PC-9 (cell line): ENCODE results near the gene PRELP. TPM values are rescaled to one million over a fixed set of nuclear protein-coding genes. Genes with fewer than 3 reads are reported as not detected.
A peak's percentile ranks its signal among the peaks of the same experiment; 100 is the strongest.

Experiments used
- BruUV-seq: library from RNA; stranded (reverse); fragments of 400-500 nt; replicated peaks from 2 replicates; lab custom pipeline; 2021; lab: Mats Ljungman, UMichigan
- CTCF ChIA-PET: fragments of 300-600 bp; sonication (Branson Sonifier 250); formaldehyde crosslinking; loops from one replicate; lab custom pipeline; 2022; ENCODE audit warnings: antibody characterized with exemption; lab: Charles Lee
- POLR2A ChIA-PET: fragments of 300-600 bp; sonication (Branson Sonifier 250); formaldehyde crosslinking; loops from one replicate; lab custom pipeline; 2022; ENCODE audit warnings: antibody characterized with exemption; ENCODE audit not compliant: unreplicated experiment; lab: Charles Lee
- DNase-seq, 2 experiments: peaks; one replicate each; pipeline versions ENCODE4 v3.0.0 to v3.0.0-alpha.2; 2015 to 2022; ENCODE audit warnings: mixed read lengths in 1 of 2
- H2AFZ ChIP-seq: fragments of 200-600 bp; sonication (generic); 2 replicates; pipeline ENCODE4 v1.8.1; 2017; ENCODE audit warnings: antibody characterized with exemption
- H3F3A ChIP-seq: fragments of 200-600 bp; sonication (generic); 2 replicates; pipeline ENCODE4 v1.8.1; 2017; ENCODE audit warnings: antibody characterized with exemption, mild to moderate bottlenecking, low read depth; ENCODE audit not compliant: insufficient read depth
- H3K27ac ChIP-seq: fragments of 200-600 bp; sonication (generic); 2 replicates; pipeline ENCODE4 v1.6.1; 2016; ENCODE audit warnings: mixed run types
- H3K27me3 ChIP-seq: fragments of 200-600 bp; sonication (generic); 2 replicates; pipeline ENCODE4 v1.6.1; 2016; ENCODE audit warnings: low read depth, mixed run types; ENCODE audit not compliant: insufficient read depth
- H3K36me3 ChIP-seq: fragments of 200-600 bp; sonication (generic); 2 replicates; pipeline ENCODE4 v1.6.1; 2016; ENCODE audit warnings: low read depth, mixed run types
- H3K4me1 ChIP-seq: fragments of 200-600 bp; sonication (generic); replicated peaks from 2 replicates; pipeline ENCODE4 v1.6.1; 2016; ENCODE audit warnings: mixed run types; ENCODE audit not compliant: insufficient read depth
- H3K4me2 ChIP-seq: fragments of 200-600 bp; sonication (generic); 2 replicates; pipeline ENCODE4 v1.6.1; 2017; ENCODE audit warnings: mixed run types
- H3K4me3 ChIP-seq: fragments of 200-600 bp; sonication (generic); 2 replicates; pipeline ENCODE4 v1.6.1; 2016; ENCODE audit warnings: mixed run types
- H3K79me2 ChIP-seq: fragments of 200-600 bp; sonication (generic); 2 replicates; pipeline ENCODE4 v1.6.1; 2017; ENCODE audit warnings: low read depth, mixed run types
- H3K9me2 ChIP-seq: fragments of 200-600 bp; sonication (generic); 2 replicates; pipeline ENCODE4 v1.8.1; 2017; ENCODE audit warnings: mild to moderate bottlenecking; ENCODE audit not compliant: insufficient read depth
- H3K9me3 ChIP-seq: fragments of 200-600 bp; sonication (generic); 2 replicates; pipeline ENCODE4 v1.8.1; 2016; ENCODE audit warnings: low read depth; ENCODE audit not compliant: insufficient read depth
- H4K20me1 ChIP-seq: fragments of 200-600 bp; sonication (generic); 2 replicates; pipeline ENCODE4 v1.8.1; 2017; ENCODE audit not compliant: insufficient read depth
- CTCF ChIP-seq: fragments of 200-600 bp; sonication (generic); conservative IDR thresholded peaks from 2 replicates; pipeline ENCODE4 v1.6.1; 2017; ENCODE audit warnings: mixed run types, antibody characterized with exemption, mild to moderate bottlenecking, moderate library complexity
- EZH2 ChIP-seq: fragments of 200-600 bp; sonication (generic); IDR thresholded peaks from 2 replicates; pipeline ENCODE4 v1.8.0; 2017; ENCODE audit warnings: antibody characterized with exemption, low read depth
- intact Hi-C: fragments of 100-400 bp; cut with micrococcal nuclease; formaldehyde crosslinking; loops from one replicate; pipeline ENCODE4 v1.10.0; 2022; ENCODE audit not compliant: unreplicated experiment
- total RNA-seq: library from RNA; stranded (reverse); gene quantifications from 2 replicates; pipeline ENCODE4 v1.2.3, GENCODE V29; 2021

PRELP gene
- total RNA-seq, 1 experiment from 2014 or later = not detected

- Histone ChIP-seq H3F3A (peaks cover 22% of the 10 kb centered on the region), H3K9me3 (no peaks in the 10 kb centered on the region), H3K4me1 (peaks cover 28% of the 10 kb centered on the region), H3K4me3 (no peak overlapping the region), H3K36me3 (no peaks in the 10 kb centered on the region), H3K79me2 (no peaks in the 10 kb centered on the region), H3K9me2 (no peaks in the 10 kb centered on the region), H4K20me1 (no peaks in the 10 kb centered on the region), H3K27ac (no peak overlapping the region), H3K27me3 (no peaks in the 10 kb centered on the region), H2AFZ (no peak overlapping the region), H3K4me2 (no peak overlapping the region)
- DNase-seq = no peak
- no peak for TF ChIP-seq EZH2
- intact Hi-C loops = no loop called here
- BruUV-seq = no TSS peak
- CTCF ChIA-PET = interaction anchor here (0.6 kb wide), 1 partner anchor 141 kb away, joined by 3 read pairs; no protein-coding TSS in a partner anchor
- POLR2A ChIA-PET = no interaction called here
Observed at GRCh38 chr1:203479646-203480045, 4.0 kb downstream of the PRELP start.

- peaks cover 22% of the 10 kb centered on the region for H3F3A ChIP-seq
- POLR2A ChIA-PET = no interaction called here
- H3K4me2 ChIP-seq = peak overlapping the region; percentile 21; the same call in 1 of the 2 replicates
- intact Hi-C loops = no loop called here
- H2AFZ ChIP-seq = no peak overlapping the region
- TF ChIP-seq EZH2 (no peak), CTCF (no peak)
- no peaks in the 10 kb centered on the region for H3K79me2 ChIP-seq
- no TSS peak for BruUV-seq
- H3K27ac ChIP-seq = peak overlapping the region; percentile 3; the same call in 1 of the 2 replicates
- H3K9me2 ChIP-seq = no peaks in the 10 kb centered on the region
- no peak for DNase-seq
- peaks cover 28% of the 10 kb centered on the region for H3K4me1 ChIP-seq
- CTCF ChIA-PET = interaction anchor here (0.6 to 0.8 kb wide), 2 partner anchors 141 to 207 kb away, joined by 3 to 4 read pairs; no protein-coding TSS in a partner anchor
- H3K27me3 ChIP-seq = no peaks in the 10 kb centered on the region
- H3K9me3 ChIP-seq = no peaks in the 10 kb centered on the region
- H3K36me3 ChIP-seq = no peaks in the 10 kb centered on the region
- H3K4me3 ChIP-seq = no peak overlapping the region
- H4K20me1 ChIP-seq = no peaks in the 10 kb centered on the region
Observed at GRCh38 chr1:203480084-203480483, 4.5 kb downstream of the PRELP start.

GRCh38 chr1:203480525-203481084 is 5.0 kb downstream of the PRELP start:
- DNase-seq = peak; percentile 76 to 82
- Histone ChIP-seq H3K27ac (peak overlapping the region; percentile 3; the same call in 1 of the 2 replicates), H3K79me2 (no peaks in the 10 kb centered on the region), H3K4me3 (no peak overlapping the region), H3K27me3 (no peaks in the 10 kb centered on the region), H4K20me1 (no peaks in the 10 kb centered on the region), H3K36me3 (no peaks in the 10 kb centered on the region), H2AFZ (no peak overlapping the region), H3K9me3 (no peaks in the 10 kb centered on the region), H3K9me2 (no peaks in the 10 kb centered on the region), H3K4me1 (peaks cover 24% of the 10 kb centered on the region), H3K4me2 (peak overlapping the region; percentile 21), H3F3A (peaks cover 22% of the 10 kb centered on the region)
- ChIA-PET CTCF (interaction anchor here (0.6 to 0.8 kb wide), 2 partner anchors 142 to 208 kb away, joined by 3 to 4 read pairs; no protein-coding TSS in a partner anchor), POLR2A (no interaction called here)
- BruUV-seq = no TSS peak
- intact Hi-C loops = no loop called here
- TF ChIP-seq EZH2 = no peak

GRCh38 chr1:203481196-203481595 is 5.6 kb downstream of the PRELP start:
- Histone ChIP-seq H3K9me3 (no peaks in the 10 kb centered on the region), H2AFZ (no peak overlapping the region), H3K79me2 (no peaks in the 10 kb centered on the region), H3K9me2 (no peaks in the 10 kb centered on the region), H3K4me2 (peak overlapping the region; percentile 21), H3F3A (peaks cover 22% of the 10 kb centered on the region), H3K36me3 (no peaks in the 10 kb centered on the region), H3K27me3 (no peaks in the 10 kb centered on the region), H4K20me1 (no peaks in the 10 kb centered on the region), H3K27ac (no peak overlapping the region), H3K4me1 (peaks cover 24% of the 10 kb centered on the region), H3K4me3 (no peak overlapping the region)
- ChIA-PET CTCF (no interaction called here), POLR2A (no interaction called here)
- no TSS peak for BruUV-seq
- DNase-seq = no peak
- TF ChIP-seq CTCF (no peak), EZH2 (no peak)
- intact Hi-C loops = no loop called here
